ENCODE data around the gene ZCCHC14.
A peak's percentile ranks its signal among the peaks of the same experiment; 100 is the strongest.

The ZCCHC14 gene

GRCh38 chr16:87492721-87493607 is at the start of gene ZCCHC14:
ZCCHC14 (minus strand) TSS chr16:87493024; CDS start chr16:87492238, 786 bp downstream.
- peak; percentile 90 to 92 for ATAC-seq

GRCh38 chr16:87541872-87542234 is 49.0 kb upstream of the ZCCHC14 start:
- ATAC-seq = no peak

- no peak for ATAC-seq
Observed at GRCh38 chr16:87541147-87541871, 48.5 kb upstream of the ZCCHC14 start.

- no peak for ATAC-seq
Observed at GRCh38 chr16:87540897-87541146, 48.0 kb upstream of the ZCCHC14 start.

GRCh38 chr16:87540072-87540896 is 47.5 kb upstream of the ZCCHC14 start:
- no peak for ATAC-seq

- ATAC-seq = no peak
Observed at GRCh38 chr16:87539113-87539512, 46.3 kb upstream of the ZCCHC14 start.

- no peak for ATAC-seq
Observed at GRCh38 chr16:87538594-87538993, 45.8 kb upstream of the ZCCHC14 start.

GRCh38 chr16:87538160-87538559 is 45.3 kb upstream of the ZCCHC14 start:
- no peak for ATAC-seq

GRCh38 chr16:87536795-87537142 is 43.9 kb upstream of the ZCCHC14 start:
- no peak for ATAC-seq

- ATAC-seq = no peak
Observed at GRCh38 chr16:87535855-87536794, 43.3 kb upstream of the ZCCHC14 start.

- ATAC-seq = no peak
Observed at GRCh38 chr16:87535457-87535854, 42.6 kb upstream of the ZCCHC14 start.

- no peak for ATAC-seq
Observed at GRCh38 chr16:87534751-87535150, 41.9 kb upstream of the ZCCHC14 start.

GRCh38 chr16:87534030-87534653 is 41.3 kb upstream of the ZCCHC14 start:
- no peak for ATAC-seq

- ATAC-seq = no peak
Observed at GRCh38 chr16:87533061-87533460, 40.2 kb upstream of the ZCCHC14 start.

GRCh38 chr16:87531418-87531817 is 38.6 kb upstream of the ZCCHC14 start:
- ATAC-seq = no peak

- ATAC-seq = no peak
Observed at GRCh38 chr16:87528690-87529579, 36.1 kb upstream of the ZCCHC14 start.

GRCh38 chr16:87527055-87527724 is 34.4 kb upstream of the ZCCHC14 start:
- no peak for ATAC-seq

- ATAC-seq = no peak
Observed at GRCh38 chr16:87526238-87526947, 33.6 kb upstream of the ZCCHC14 start.

GRCh38 chr16:87525352-87525751 is 32.5 kb upstream of the ZCCHC14 start:
- no peak for ATAC-seq

GRCh38 chr16:87524407-87524806 is 31.6 kb upstream of the ZCCHC14 start:
- no peak for ATAC-seq

All from activated CD4-positive, CD25-positive, alpha-beta regulatory T cell treated with anti-CD3 and anti-CD28 coated beads, Interleukin-2, amount 50 U/mL, for 24 hours (primary cell).